Spinal cord (tissue), 10 donors: Measurements from ENCODE around the gene NCKAP5. TPM values are rescaled to one million over a fixed set of nuclear protein-coding genes. Genes with fewer than 3 reads are reported as not detected.

Source experiments
- DNase-seq, 6 donors: peaks; one replicate each; pipeline versions ENCODE4 v3.0.0 to v3.0.0-alpha.2; 2013 to 2015; ENCODE audit warnings: low spot score in 6 of 6, low read depth in 4 of 6
- H3K27ac ChIP-seq: one replicate; pipeline ENCODE4 v1.5.1; 2013; ENCODE audit warnings: low read depth, low read length, control low read depth
- H3K27me3 ChIP-seq: one replicate; pipeline ENCODE4 v1.6.1; 2013; ENCODE audit warnings: low read length; ENCODE audit not compliant: control insufficient read depth, insufficient read depth
- H3K36me3 ChIP-seq: one replicate; pipeline ENCODE4 v1.6.1; 2013; ENCODE audit warnings: low read length; ENCODE audit not compliant: control insufficient read depth, insufficient read depth
- H3K4me1 ChIP-seq: one replicate; pipeline ENCODE4 v1.6.1; 2013; ENCODE audit warnings: low read length; ENCODE audit not compliant: control insufficient read depth, insufficient read depth
- H3K4me3 ChIP-seq: one replicate; pipeline ENCODE4 v1.5.1; 2013; ENCODE audit warnings: low read depth, low read length, control low read depth
- H3K9me3 ChIP-seq: one replicate; pipeline ENCODE4 v1.6.1; 2013; ENCODE audit warnings: low read length; ENCODE audit not compliant: control insufficient read depth, insufficient read depth
- WGBS: methylation state at CpG from one replicate; pipeline ENCODE4 v1.1.5; 2013; ENCODE audit warnings: missing lambda C conversion rate; ENCODE audit not compliant: insufficient coverage; 5-methylcytosine and 5-hydroxymethylcytosine counted together
- polyA plus RNA-seq, 2 donors: library from polyadenylated mRNA; unstranded; fragments of 120-200 nt; gene quantifications; one replicate each; pipeline ENCODE4 v1.2.1, GENCODE V29; 2013; ENCODE audit not compliant: insufficient read length in 2 of 2
- total RNA-seq, 2 donors: library from RNA; depleted of rRNA in 1 of 2; stranded (reverse); fragments of 120-200 nt in 1 of 2; fragments of >200 nt in 1 of 2; gene quantifications; one replicate each; pipeline versions ENCODE4 v1.2.3 to v1.2.4, GENCODE V29; 2013 to 2014
- donor health status: healthy.

NCKAP5 gene
- total and polyA plus RNA-seq, 4 donors, result 8.9 to 17.7 (median 11.6) TPM

DNA sequence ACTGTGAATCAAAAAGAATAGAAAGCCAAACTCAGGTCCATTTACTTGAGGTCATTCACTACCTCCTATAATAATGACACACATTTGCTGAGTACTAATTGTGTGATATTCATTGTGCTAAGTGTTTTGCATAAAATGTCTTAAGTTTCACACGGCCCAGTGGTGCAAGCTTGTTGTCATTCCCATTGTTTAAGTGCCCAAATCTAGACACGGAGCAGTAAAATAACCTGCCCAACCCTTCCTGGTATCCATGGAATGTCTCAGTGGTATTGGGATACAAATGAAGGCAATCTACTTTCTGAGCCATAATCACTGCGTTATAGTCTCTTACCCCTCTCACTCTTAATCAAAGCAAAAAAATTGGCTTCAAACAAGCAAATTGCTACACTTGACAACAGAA is 233.3 kb downstream of the NCKAP5 start:
- no CpG with 5 or more reads among the region's 3 CpGs for WGBS
- Histone ChIP-seq H3K9me3 (no peaks in the 10 kb centered on the region), H3K27me3 (no peaks in the 10 kb centered on the region), H3K4me3 (no peak overlapping the region), H3K27ac (no peak overlapping the region), H3K4me1 (no peaks in the 10 kb centered on the region), H3K36me3 (no peaks in the 10 kb centered on the region)
- DNase-seq, result no peak

- H3K9me3 ChIP-seq, result no peaks in the 10 kb centered on the region
- H3K27ac ChIP-seq, result no peak overlapping the region
- no peak for DNase-seq
- no peaks in the 10 kb centered on the region for H3K27me3 ChIP-seq
- no peaks in the 10 kb centered on the region for H3K4me1 ChIP-seq
- no peak overlapping the region for H3K4me3 ChIP-seq
- 64% methylated on average over 2 of the region's 6 CpGs for WGBS
- no peaks in the 10 kb centered on the region for H3K36me3 ChIP-seq
Measured at GRCh38 chr2:133333181-133333580, 235.1 kb downstream of the NCKAP5 start.

- WGBS, result 85% methylated on average over 5 of the region's 6 CpGs
- Histone ChIP-seq H3K27ac (no peak overlapping the region), H3K4me1 (peaks cover 4% of the 10 kb centered on the region), H3K27me3 (no peaks in the 10 kb centered on the region), H3K36me3 (no peaks in the 10 kb centered on the region), H3K9me3 (no peaks in the 10 kb centered on the region), H3K4me3 (no peak overlapping the region)
- peak in 1 of 6 donors; percentile 37 for DNase-seq
Measured at GRCh38 chr2:133331436-133331835, 236.8 kb downstream of the NCKAP5 start.

DNA sequence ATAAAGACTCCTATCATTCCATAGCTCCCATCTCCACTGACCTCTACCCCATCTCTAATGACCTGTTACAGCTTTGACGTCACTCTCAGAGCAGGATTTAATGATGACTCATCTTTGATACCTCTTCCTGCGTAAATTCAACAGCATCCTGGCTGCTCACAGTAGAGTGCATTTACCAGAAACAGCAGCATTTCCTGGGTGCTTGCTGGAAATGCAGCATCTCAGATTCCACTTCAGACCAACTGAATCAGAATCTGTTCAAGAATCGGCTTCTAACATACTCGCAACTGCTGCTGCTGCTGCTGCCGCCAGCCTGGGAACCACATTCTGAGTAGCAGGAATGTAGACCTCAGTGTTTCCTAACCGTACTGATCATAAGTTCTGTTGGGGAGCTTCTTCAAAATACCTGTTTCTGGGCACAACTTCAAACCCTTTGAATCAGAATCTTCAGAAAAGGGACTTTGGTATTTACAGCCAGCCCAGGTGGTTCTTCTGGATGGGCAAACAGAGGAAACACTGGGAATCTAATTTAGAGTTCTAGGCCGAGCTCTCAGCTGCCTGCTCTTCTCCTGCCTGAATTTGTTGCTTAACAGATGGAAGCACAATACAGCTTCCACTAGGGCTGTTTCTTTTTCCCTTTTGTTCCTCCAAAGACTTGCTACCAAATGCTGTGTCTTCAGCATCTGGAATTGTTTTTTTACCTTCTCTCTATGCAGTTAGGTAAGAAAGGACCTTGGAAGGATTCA is 241.4 kb downstream of the NCKAP5 start:
- no peaks in the 10 kb centered on the region for H3K9me3 ChIP-seq
- H3K4me3 ChIP-seq, result no peak overlapping the region
- 67% methylated on average over 7 of the region's 7 CpGs for WGBS
- H3K36me3 ChIP-seq, result no peaks in the 10 kb centered on the region
- DNase-seq, result peak in 3 of 6 donors; percentile 11 to 53 (median 24)
- H3K27me3 ChIP-seq, result no peaks in the 10 kb centered on the region
- H3K27ac ChIP-seq, result no peak overlapping the region
- H3K4me1 ChIP-seq, result peaks cover 4% of the 10 kb centered on the region

DNA sequence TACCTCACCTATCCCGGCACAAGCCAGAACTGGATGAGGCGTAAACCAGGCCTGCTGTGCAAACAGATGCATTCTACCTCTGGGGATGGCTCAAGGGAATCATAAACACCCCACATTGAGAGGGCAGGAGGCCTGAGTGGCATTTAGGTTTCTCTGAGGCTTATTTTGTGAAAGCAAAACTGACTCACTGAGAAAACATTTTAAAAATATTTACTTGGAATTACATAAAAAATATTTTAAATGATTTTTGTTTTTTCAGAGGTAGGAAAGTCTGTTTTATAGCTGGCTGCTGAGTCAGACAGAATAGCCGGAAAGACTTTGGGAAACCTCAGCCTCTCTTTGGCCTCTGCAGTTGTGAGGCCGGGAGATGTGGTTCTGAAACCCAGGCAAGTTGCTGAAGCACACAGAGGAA is 244.1 kb downstream of the NCKAP5 start:
- H3K4me1 ChIP-seq, result peaks cover 4% of the 10 kb centered on the region
- H3K27me3 ChIP-seq, result no peaks in the 10 kb centered on the region
- no peak for DNase-seq
- H3K27ac ChIP-seq, result no peak overlapping the region
- H3K36me3 ChIP-seq, result no peaks in the 10 kb centered on the region
- no peaks in the 10 kb centered on the region for H3K9me3 ChIP-seq
- WGBS, result 80% methylated on average over 2 of the region's 4 CpGs
- H3K4me3 ChIP-seq, result no peak overlapping the region

DNA sequence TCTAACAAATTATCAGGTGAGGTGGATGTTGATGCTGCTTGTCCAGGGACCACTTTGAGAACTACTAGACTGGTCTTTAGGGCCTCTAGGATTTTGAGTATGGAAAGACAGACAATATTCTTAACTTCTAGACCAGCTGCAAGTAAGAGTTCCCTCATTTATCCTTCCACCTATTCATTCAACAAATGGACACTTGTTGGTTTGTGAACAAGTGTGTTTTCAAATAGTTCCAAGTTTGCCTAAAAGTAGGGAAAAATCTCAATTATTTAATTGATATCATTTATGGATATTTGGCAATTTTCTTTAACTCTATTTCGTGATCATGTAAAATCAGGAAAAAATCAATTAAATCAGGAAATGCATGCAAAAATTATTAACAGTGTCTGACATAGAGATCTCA is 245.4 kb downstream of the NCKAP5 start:
- no peak for DNase-seq
- no CpG with 5 or more reads among the region's 1 CpG for WGBS
- Histone ChIP-seq H3K4me3 (no peak overlapping the region), H3K27me3 (no peaks in the 10 kb centered on the region), H3K27ac (no peak overlapping the region), H3K36me3 (no peaks in the 10 kb centered on the region), H3K9me3 (no peaks in the 10 kb centered on the region), H3K4me1 (peaks cover 4% of the 10 kb centered on the region)

GRCh38 chr2:133317178-133317577 is 251.1 kb downstream of the NCKAP5 start:
- H3K27me3 ChIP-seq, result no peaks in the 10 kb centered on the region

GRCh38 chr2:133316557-133316956 is 251.7 kb downstream of the NCKAP5 start:
- Histone ChIP-seq H3K4me3 (no peak overlapping the region), H3K27ac (no peak overlapping the region), H3K36me3 (no peaks in the 10 kb centered on the region), H3K4me1 (no peaks in the 10 kb centered on the region), H3K27me3 (no peaks in the 10 kb centered on the region), H3K9me3 (no peaks in the 10 kb centered on the region)
- WGBS, result 86% methylated on average over 2 of the region's 2 CpGs
- no peak for DNase-seq

More at GRCh38 chr2:133317178-133317577, 251.1 kb downstream of the NCKAP5 start:
- 86% methylated on average over 1 of the region's 3 CpGs for WGBS
- no peaks in the 10 kb centered on the region for H3K9me3 ChIP-seq
- no peaks in the 10 kb centered on the region for H3K36me3 ChIP-seq
- H3K27ac ChIP-seq, result no peak overlapping the region
- no peak for DNase-seq
- H3K4me1 ChIP-seq, result no peaks in the 10 kb centered on the region
- no peak overlapping the region for H3K4me3 ChIP-seq

- Histone ChIP-seq H3K27ac (no peak overlapping the region), H3K9me3 (no peaks in the 10 kb centered on the region)
- WGBS, result 96% methylated on average over 6 of the region's 6 CpGs
Measured at GRCh38 chr2:133315280-133315679, 253.0 kb downstream of the NCKAP5 start.

DNA sequence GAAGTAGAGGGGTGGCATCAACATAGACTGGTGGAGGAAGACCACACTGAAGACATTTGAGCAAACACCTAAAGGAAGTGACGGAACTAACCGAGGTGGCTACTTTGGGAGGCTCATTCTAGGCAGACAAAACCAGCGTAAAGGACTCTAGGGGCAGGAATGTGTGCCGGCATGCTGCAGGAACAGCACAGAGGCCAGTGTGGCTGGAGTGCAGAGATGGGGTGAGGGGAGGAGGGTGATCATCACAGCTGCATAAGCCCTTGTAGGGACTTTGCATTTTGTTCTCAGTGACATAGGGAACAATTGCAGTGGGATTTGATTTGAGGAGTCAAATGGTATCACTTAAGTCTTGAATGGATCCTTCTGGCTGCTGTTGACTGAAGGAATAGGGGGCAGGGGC is 253.5 kb downstream of the NCKAP5 start:
- H3K27me3 ChIP-seq, result no peaks in the 10 kb centered on the region
- no peaks in the 10 kb centered on the region for H3K9me3 ChIP-seq
- DNase-seq, result no peak
- WGBS, result 96% methylated on average over 4 of the region's 4 CpGs
- H3K4me3 ChIP-seq, result no peak overlapping the region
- H3K27ac ChIP-seq, result no peak overlapping the region
- no peaks in the 10 kb centered on the region for H3K36me3 ChIP-seq
- no peaks in the 10 kb centered on the region for H3K4me1 ChIP-seq

More at GRCh38 chr2:133315280-133315679, 253.0 kb downstream of the NCKAP5 start:
- Histone ChIP-seq H3K27me3 (no peaks in the 10 kb centered on the region), H3K4me1 (no peaks in the 10 kb centered on the region), H3K36me3 (no peaks in the 10 kb centered on the region), H3K4me3 (no peak overlapping the region)
- no peak for DNase-seq
